HepG2 (cell line): ENCODE measurements around the gene S100A6. TPM values are rescaled to one million over a fixed set of nuclear protein-coding genes. Genes with fewer than 3 reads are reported as not detected.

ENCODE experiments used
- ARNT2 ChIP-seq: sonication (generic); formaldehyde crosslinking; IDR thresholded peaks from 2 replicates; pipeline ENCODE4 v1.8.0; 2022; ENCODE audit warnings: mild to moderate bottlenecking, low read depth, missing genetic modification reagents, moderate library complexity
- CBFB ChIP-seq: sonication (generic); formaldehyde crosslinking; IDR thresholded peaks from 2 replicates; pipeline ENCODE4 v1.4.0; 2020; ENCODE audit warnings: missing genetic modification reagents
- FOSL1 ChIP-seq: sonication (generic); formaldehyde crosslinking; IDR thresholded peaks from 2 replicates; pipeline ENCODE4 v1.9.0; 2021; ENCODE audit warnings: missing genetic modification reagents, borderline replicate concordance
- HIVEP1 ChIP-seq: sonication (generic); formaldehyde crosslinking; IDR thresholded peaks from 2 replicates; pipeline ENCODE4 v1.4.0; 2020; ENCODE audit warnings: mild to moderate bottlenecking, missing genetic modification reagents
- IRX3 ChIP-seq: sonication (generic); formaldehyde crosslinking; IDR thresholded peaks from 2 replicates; pipeline ENCODE4 v1.8.1; 2023; ENCODE audit warnings: mild to moderate bottlenecking, low read depth, missing genetic modification reagents, borderline replicate concordance
- KDM5B ChIP-seq: sonication (generic); formaldehyde crosslinking; IDR thresholded peaks from 2 replicates; pipeline ENCODE4 v1.4.0; 2020; ENCODE audit warnings: missing genetic modification reagents, mild to moderate bottlenecking, borderline replicate concordance
- MED1 ChIP-seq: sonication (generic); formaldehyde crosslinking; IDR thresholded peaks from 2 replicates; pipeline ENCODE4 v1.4.0; 2020; ENCODE audit warnings: missing genetic modification reagents
- RAD51 ChIP-seq: fragments of 450-650 bp; IDR thresholded peaks from 2 replicates; pipeline ENCODE4 v1.6.1; 2016; ENCODE audit warnings: borderline replicate concordance
- RBAK ChIP-seq: sonication (generic); formaldehyde crosslinking; IDR thresholded peaks from 2 replicates; pipeline ENCODE4 v1.5.1; 2020; ENCODE audit warnings: mild to moderate bottlenecking, missing genetic modification reagents
- SMYD3 ChIP-seq: sonication (generic); formaldehyde crosslinking; IDR thresholded peaks from 2 replicates; pipeline ENCODE4 v1.8.1; 2023; ENCODE audit warnings: mild to moderate bottlenecking, missing genetic modification reagents
- SNRNP70 ChIP-seq: fragments of 200-400 bp; formaldehyde crosslinking; IDR thresholded peaks from 2 replicates; pipeline ENCODE4 v1.6.1; 2017; ENCODE audit warnings: mild to moderate bottlenecking, low read depth, low read length, moderate library complexity
- TCF7L2 ChIP-seq: IDR thresholded peaks from 2 replicates; pipeline ENCODE4 v1.6.1; 2011; ENCODE audit warnings: mild to moderate bottlenecking, low read depth, low read length, moderate library complexity
- TSC22D2 ChIP-seq: sonication (generic); formaldehyde crosslinking; IDR thresholded peaks from 2 replicates; pipeline ENCODE4 v1.5.1; 2020; ENCODE audit warnings: missing genetic modification reagents, mild to moderate bottlenecking, borderline replicate concordance
- ZFP1 ChIP-seq: IDR thresholded peaks from 2 replicates; pipeline ENCODE4 v1.6.1; 2016
- ZNF180 ChIP-seq: sonication (generic); formaldehyde crosslinking; IDR thresholded peaks from 2 replicates; pipeline ENCODE4 v1.4.0; 2020; ENCODE audit warnings: low read depth, missing genetic modification reagents, borderline replicate concordance
- ZNF570 ChIP-seq: sonication (generic); formaldehyde crosslinking; IDR thresholded peaks from 2 replicates; pipeline ENCODE4 v1.4.0; 2020; ENCODE audit warnings: mild to moderate bottlenecking, missing genetic modification reagents, borderline replicate concordance
- ZNF672 ChIP-seq: sonication (generic); formaldehyde crosslinking; IDR thresholded peaks from 2 replicates; pipeline ENCODE4 v1.8.1; 2022; ENCODE audit warnings: missing genetic modification reagents
- ZNF776 ChIP-seq: sonication (generic); formaldehyde crosslinking; IDR thresholded peaks from 2 replicates; pipeline ENCODE4 v1.4.0; 2020; ENCODE audit warnings: mild to moderate bottlenecking, missing genetic modification reagents
- polyA plus RNA-seq, 8 experiments: library from polyadenylated mRNA; depleted of rRNA in 3 of 8; stranded (reverse) in 7 of 8; unstranded in 1 of 8; fragments of >200 nt; fragmentation: Illumina TruSeq in 4 of 8; extraction: Trizol in 4 of 8; gene quantifications; 2 replicates each; pipeline versions ENCODE4 v1.2.1 to v1.2.3, GENCODE V29; 2011 to 2016; ENCODE audit warnings: low read depth in 4 of 8, missing spikeins in 1 of 8, mixed read lengths in 1 of 8; ENCODE audit not compliant: insufficient read depth in 1 of 8
- total RNA-seq, 5 experiments: library from RNA; depleted of rRNA; stranded (reverse); fragments of >200 nt; fragmentation: Illumina TruSeq; extraction: Trizol; gene quantifications; 2 replicates each; pipeline ENCODE4 v1.2.3, GENCODE V29; 2016; ENCODE audit warnings: low read depth in 1 of 5
- TF ChIP-seq, protein P1 (sequence below), 2 experiments: fragments of 450-650 bp in 1 of 2; sonication (generic) in 1 of 2; formaldehyde crosslinking; IDR thresholded peaks; 2 replicates each; pipeline versions ENCODE4 v1.5.0 to v1.8.0; 2020 to 2022; ENCODE audit warnings: mild to moderate bottlenecking in 1 of 2, missing genetic modification reagents in 1 of 2
- TF ChIP-seq, protein P2 (sequence below): sonication (generic); formaldehyde crosslinking; IDR thresholded peaks from 2 replicates; pipeline ENCODE4 v1.5.0; 2020; ENCODE audit warnings: mild to moderate bottlenecking, low read depth, missing genetic modification reagents, borderline replicate concordance
- TF ChIP-seq, protein P3 (sequence below): sonication (generic); formaldehyde crosslinking; conservative IDR thresholded peaks from 2 replicates; pipeline ENCODE4 v1.4.0; 2020; ENCODE audit warnings: missing genetic modification reagents
- TF ChIP-seq, protein P4 (sequence below): sonication (generic); formaldehyde crosslinking; IDR thresholded peaks from 2 replicates; pipeline ENCODE4 v1.9.0; 2021; ENCODE audit warnings: missing genetic modification reagents, borderline replicate concordance

Gene S100A6
- total and polyA plus RNA-seq, 2 of the 13 experiments (the other 11 are each of a cell fraction or from before 2014, with no cell fraction given): 72.9 to 85.0 TPM

DNA sequence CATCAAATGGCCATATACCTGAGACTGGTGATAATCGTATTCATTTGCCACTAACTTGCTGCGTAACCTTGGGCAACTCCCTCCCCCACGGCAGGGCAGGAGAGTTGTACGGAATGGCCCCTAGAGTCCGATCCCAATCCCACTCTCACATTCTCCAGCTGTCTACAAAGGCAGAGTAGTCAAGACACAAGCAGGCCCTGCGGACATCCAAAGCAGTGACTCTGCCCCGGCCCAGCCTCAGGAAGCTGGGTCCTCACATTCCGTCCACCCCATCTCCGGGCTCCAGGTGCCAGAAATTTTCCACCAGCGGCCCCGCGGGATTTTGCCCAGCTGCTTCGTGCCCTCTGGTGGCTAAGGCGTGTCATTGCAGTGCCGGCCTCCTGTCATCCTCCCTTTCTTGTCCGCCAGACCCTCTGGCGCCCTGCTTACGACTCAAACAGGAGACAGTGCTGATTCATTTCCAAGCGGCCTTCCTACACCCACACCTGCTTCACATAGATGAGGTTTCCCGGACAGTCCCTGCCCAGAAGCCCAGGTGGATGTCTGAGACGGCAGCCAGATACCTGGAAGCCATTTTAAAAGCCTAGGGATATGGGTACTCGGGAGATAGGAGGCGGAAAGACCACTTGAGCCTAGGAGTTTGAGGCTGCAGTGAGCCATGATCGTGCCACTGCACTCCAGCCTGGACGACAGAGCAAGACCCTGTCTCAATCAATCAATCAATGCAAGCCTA lies 32.7 kb upstream of the S100A6 start (continued):
- TF ChIP-seq, protein P1, sequence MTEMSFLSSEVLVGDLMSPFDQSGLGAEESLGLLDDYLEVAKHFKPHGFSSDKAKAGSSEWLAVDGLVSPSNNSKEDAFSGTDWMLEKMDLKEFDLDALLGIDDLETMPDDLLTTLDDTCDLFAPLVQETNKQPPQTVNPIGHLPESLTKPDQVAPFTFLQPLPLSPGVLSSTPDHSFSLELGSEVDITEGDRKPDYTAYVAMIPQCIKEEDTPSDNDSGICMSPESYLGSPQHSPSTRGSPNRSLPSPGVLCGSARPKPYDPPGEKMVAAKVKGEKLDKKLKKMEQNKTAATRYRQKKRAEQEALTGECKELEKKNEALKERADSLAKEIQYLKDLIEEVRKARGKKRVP (CRISPR knock-in tag; IDR thresholded peaks at IDR 0.05): no peak
- TF ChIP-seq RBAK (CRISPR knock-in tag): no peak
- TF ChIP-seq KDM5B (CRISPR knock-in tag): peak; percentile 51; the same call in 1 of the 2 replicates
- no peak for TF ChIP-seq IRX3
- no peak for TF ChIP-seq TCF7L2
- no peak for TF ChIP-seq HIVEP1 (CRISPR knock-in tag)
- no peak for TF ChIP-seq FOSL1 (CRISPR knock-in tag)
- TF ChIP-seq ZNF672 (CRISPR knock-in tag): no peak
- TF ChIP-seq SMYD3: no peak
- no peak for TF ChIP-seq CBFB (CRISPR knock-in tag)
- TF ChIP-seq MED1 (CRISPR knock-in tag): 0 out of 2 replicates have a peak, but pooled peaks have one; percentile 23
- no peak for TF ChIP-seq ARNT2 (CRISPR knock-in tag)
- TF ChIP-seq, protein P2, sequence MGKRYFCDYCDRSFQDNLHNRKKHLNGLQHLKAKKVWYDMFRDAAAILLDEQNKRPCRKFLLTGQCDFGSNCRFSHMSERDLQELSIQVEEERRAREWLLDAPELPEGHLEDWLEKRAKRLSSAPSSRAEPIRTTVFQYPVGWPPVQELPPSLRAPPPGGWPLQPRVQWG: no peak
- no peak for TF ChIP-seq SNRNP70
- TF ChIP-seq, protein P3, sequence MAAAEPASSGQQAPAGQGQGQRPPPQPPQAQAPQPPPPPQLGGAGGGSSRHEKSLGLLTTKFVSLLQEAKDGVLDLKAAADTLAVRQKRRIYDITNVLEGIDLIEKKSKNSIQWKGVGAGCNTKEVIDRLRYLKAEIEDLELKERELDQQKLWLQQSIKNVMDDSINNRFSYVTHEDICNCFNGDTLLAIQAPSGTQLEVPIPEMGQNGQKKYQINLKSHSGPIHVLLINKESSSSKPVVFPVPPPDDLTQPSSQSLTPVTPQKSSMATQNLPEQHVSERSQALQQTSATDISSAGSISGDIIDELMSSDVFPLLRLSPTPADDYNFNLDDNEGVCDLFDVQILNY (CRISPR knock-in tag): no peak
- 0 out of 2 replicates have a peak, but pooled peaks have one; percentile 35 for TF ChIP-seq ZFP1 (CRISPR knock-in tag)
- TF ChIP-seq ZNF180 (CRISPR knock-in tag): no peak
- peak; percentile 19; the same call in 1 of the 2 replicates for TF ChIP-seq TSC22D2 (CRISPR knock-in tag)
- TF ChIP-seq ZNF776 (CRISPR knock-in tag): no peak
- TF ChIP-seq, protein P4, sequence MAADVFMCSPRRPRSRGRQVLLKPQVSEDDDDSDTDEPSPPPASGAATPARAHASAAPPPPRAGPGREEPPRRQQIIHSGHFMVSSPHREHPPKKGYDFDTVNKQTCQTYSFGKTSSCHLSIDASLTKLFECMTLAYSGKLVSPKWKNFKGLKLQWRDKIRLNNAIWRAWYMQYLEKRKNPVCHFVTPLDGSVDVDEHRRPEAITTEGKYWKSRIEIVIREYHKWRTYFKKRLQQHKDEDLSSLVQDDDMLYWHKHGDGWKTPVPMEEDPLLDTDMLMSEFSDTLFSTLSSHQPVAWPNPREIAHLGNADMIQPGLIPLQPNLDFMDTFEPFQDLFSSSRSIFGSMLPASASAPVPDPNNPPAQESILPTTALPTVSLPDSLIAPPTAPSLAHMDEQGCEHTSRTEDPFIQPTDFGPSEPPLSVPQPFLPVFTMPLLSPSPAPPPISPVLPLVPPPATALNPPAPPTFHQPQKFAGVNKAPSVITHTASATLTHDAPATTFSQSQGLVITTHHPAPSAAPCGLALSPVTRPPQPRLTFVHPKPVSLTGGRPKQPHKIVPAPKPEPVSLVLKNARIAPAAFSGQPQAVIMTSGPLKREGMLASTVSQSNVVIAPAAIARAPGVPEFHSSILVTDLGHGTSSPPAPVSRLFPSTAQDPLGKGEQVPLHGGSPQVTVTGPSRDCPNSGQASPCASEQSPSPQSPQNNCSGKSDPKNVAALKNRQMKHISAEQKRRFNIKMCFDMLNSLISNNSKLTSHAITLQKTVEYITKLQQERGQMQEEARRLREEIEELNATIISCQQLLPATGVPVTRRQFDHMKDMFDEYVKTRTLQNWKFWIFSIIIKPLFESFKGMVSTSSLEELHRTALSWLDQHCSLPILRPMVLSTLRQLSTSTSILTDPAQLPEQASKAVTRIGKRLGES (CRISPR knock-in tag): no peak
- no peak for TF ChIP-seq ZNF570
- TF ChIP-seq RAD51: no peak
